Measurements from ENCODE around the gene PHF19.

PHF19 gene

DNA sequence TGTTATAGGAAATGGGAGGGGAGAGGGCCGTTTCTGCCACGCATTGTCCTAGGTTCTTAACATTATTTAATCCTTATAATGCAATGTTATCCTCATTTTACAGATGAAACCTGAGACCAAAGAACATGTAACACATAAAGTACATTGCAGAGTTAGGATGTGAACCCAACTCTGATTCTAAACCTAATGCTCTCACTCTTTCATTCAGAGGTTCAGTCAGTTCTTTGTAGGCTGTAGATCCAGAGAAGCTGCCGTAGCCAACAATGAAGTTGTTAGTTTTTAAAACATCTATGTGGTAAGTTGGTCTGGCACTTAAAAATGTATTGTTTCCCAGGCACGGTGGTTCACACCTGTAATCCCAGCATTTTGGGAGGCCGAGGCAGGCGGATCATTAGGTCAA, 23.8 kb downstream of the PHF19 start:
- DNase-seq (ENCODE audit: low spot score): no peak

DNA sequence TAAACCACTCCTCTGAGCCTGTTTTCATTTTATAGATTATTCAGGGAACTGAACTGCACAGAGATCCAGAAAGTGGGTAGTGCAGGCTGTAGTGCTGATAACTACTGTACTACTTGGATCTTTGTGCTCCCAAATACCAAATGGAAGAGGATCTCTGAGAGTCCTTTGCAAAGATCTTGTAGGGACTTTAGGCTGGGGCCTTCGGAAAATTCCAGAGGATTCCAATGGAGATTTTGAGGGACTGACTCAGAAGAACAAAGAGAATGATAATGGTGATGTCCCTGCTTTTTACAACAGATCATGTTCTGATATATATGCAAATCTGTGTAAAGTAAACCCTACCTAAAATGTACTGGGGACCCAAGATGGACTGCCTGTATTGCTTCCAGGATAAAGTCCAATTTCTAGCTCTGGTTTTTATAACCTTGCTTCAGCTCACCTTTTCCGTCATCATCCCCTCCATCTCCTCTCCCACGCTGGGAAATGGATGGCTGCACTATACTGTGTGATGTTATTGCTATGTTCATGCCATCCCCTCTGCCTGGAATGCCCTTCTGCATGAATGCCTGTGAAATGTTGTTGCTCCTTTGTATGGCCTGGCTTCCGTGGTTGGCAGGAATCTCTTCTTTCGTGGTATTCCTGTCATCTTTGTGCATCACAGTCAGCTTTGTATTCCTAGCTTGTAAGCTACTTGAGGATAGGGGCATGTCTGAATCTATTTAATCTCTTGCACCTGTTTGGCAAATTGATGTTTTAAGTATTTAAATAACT, 24.6 kb downstream of the PHF19 start:
- DNase-seq (ENCODE audit: low spot score): no peak

DNA sequence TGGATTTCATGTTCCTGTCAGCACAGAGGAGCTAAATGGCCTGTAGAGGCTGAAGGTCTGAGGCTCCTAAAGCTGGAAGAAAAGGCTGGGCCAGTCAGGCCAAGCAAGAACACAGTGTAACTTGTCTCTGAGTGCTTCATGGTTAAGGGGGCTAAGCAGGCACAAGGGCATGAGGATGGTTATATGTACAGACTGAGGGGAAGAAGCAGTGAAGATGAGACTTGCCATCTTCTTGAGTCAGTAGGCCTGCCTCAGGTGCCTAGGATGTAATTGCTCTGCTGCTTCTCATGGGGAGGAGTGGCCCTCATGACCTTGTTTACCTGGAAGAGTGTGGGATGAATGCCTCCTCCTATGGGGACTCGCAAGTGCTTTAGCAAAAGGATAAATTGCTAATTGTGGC, 25.5 kb downstream of the PHF19 start:
- DNase-seq (ENCODE audit: low spot score): no peak

DNA sequence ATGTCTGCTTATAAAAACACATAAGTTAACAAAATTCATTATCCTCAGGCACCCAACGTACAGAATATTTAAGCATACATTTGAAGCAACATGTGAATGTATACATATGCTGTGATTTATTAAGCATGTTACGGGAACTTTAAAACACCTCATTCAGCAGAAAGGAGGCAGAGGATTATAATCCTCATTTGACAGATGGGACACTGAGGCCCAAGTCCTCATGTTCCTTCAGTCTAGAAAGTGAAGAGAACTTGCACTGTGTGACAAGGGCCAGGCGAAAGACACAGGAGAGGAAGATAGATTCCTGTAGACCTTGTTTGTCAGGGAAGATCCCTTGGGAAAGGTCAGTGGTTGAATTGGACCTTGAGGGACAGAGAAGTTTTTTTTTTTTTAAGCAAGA, 26.7 kb downstream of the PHF19 start:
- DNase-seq (ENCODE audit: low spot score): no peak

DNA sequence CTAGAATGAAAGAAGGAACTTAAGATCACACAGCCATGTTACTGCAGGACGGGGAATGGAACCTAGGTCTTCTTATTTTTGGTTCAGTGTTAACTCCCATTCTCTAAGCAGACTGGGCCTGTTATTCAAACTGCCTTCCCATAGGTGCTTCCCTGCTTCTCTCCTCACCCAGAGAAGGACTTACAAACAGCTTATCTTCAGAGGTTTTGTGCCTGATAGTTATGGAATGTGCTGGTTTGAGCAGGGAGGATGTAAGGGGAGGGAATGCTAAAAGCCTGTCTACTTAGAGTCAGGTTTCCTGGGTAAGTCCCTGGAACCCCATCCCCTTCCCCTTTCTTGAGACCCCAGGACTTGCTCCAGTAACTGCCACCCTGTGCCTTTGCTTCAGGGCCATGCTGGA, 30.1 kb downstream of the PHF19 start:
- DNase-seq (ENCODE audit: low spot score): no peak

DNA sequence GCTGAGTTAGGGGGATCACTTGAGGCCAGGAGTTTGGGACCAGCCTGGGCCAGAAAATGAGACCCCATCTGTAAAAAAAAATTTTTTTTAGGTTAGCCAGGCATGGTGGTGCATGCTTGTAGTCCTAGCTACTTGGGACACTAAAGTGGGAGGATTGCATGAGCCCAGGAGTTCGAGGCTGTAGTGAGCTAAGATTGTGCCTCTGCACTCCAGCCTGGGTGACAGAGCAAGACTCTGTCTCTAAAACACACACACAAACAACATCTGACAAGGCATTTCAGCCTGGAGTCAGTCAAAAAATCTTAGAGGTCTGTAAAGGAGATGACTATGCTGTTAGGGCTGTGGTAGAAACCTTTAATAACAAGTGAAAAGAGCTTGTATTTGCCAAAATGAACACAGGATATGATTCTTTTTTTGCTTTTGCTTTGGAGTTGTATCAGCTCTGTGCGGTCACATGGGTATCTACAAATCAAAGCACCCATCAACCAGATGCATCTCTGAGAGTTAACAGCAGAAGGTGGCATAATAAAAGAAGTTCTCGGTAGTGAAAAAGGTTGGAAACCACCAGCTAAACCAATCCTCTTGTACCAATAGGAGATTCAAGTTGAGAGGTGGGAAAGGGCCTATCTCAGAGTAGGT, 30.6 kb downstream of the PHF19 start:
- DNase-seq (ENCODE audit: low spot score): no peak

DNA sequence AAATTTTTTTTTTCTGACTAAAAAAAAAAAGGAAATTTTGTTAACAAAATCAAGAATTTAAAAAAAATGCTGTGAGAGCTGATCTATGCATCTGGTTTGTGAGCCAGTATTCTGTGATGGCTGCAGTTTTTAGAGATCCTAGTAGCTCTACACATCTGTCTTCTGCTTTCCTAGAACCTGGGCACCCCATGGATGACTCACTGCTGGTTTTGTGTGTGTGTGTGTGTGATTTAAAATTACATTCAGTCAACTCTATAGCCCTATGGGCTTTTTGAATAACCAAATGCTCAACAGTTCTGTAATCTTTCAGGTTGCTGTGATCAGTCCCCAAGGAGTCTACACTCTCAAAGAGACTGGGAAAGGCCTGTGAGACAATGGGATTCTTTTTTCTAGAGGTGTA, 31.7 kb downstream of the PHF19 start:
- DNase-seq (ENCODE audit: low spot score): no peak

DNA sequence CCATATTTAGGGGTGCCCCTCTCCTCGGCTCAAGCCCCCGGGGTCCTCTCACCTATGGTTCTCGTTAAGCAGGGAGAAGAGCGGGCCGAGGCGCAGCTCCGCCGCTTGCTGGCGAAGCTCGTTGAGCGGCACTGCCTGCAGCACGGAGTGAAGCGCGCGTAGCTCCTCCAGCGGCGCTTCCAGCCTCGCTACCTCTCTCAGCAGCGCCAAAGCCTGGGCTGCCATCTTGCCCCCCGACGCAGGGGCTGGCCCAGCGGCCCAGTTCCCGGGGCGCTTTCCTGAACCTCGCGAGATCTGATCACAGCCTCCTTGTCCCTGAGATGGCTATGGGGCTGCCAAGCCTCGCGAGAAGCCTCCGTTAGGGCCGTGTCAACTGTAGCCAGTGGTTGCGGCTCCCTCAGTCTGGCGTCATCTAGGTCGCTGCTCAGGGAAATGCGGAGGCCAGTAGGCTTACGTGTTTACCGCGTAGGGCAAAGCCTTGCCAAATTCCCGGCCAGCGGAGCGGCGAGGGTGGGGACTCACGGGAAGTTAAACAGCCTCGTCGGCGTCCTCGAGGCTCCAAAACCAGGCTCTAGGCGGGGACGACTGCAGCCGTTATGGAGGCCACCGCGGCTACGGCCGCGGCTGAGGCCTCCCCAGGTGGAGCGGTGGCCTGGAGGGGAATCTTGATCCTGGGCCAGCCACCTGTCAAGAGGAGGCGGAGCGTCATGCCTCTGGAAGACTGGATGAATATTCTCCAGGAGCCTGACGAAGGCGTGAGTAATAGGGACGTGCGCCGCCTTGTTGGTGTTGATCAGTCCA, 34.1 kb downstream of the PHF19 start, which contains the start of gene PSMD5:
PSMD5 (minus strand) TSS at position 238 of the 801 bp plus-strand sequence; CDS start at position 225, 13 bp downstream.
- peak; percentile 98 for DNase-seq (ENCODE audit: low spot score)

DNA sequence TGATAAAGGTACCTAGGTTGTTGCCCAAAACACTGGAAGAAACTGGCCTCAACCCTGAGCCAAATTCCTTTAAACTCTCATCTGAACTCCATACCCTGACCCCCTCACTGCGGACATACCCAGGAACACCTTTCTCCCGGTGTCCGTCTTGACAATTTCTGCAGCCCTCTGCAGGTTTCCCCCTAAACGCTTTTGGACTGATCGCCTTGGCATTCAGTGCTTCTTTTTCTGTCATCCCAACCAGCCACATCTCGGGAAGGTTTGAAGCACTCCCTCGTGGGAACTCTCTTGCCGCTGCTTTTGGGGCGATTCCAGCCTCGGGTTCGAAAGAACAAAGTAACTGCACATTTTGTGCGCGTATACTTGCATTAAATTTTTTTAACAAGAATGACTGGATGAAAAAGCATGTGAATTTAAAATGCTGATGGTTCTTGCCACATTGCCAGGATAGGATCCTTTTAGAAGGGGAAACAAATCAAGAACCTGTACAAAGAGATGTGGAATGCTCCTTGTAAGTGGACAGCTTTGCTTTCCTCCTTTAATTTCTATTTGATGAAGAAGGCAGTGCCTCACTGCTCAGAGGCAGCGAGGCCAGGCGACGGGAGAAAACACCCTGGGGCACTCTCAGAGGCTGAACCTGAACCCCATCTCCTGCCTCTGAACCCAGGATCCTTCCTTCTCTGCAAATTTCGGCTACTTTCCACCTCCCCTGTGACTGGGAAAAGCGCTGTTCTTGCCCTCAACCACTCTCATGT, 34.9 kb downstream of the PHF19 start:
- peak; percentile 41 for DNase-seq (ENCODE audit: low spot score)

DNA sequence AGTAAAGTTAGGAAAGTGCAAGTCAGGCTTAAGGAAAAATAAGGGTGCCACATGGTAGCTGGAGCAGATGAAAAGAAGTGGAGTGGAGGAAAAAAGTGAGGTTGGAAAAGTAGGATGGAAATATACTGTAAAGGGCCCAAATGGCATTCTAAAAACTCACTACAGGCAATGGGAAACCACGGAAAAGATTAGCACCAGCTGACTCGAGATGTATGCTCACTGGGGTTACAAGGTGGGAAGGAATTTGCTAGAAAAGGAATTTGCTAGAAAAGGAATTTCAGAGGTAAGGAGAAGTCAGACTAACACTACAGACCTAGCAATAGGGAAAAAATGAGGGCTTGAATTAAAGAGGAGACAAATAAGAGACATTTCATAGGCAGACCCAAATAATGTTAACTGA, 37.8 kb downstream of the PHF19 start:
- no peak for DNase-seq (ENCODE audit: low spot score)

DNA sequence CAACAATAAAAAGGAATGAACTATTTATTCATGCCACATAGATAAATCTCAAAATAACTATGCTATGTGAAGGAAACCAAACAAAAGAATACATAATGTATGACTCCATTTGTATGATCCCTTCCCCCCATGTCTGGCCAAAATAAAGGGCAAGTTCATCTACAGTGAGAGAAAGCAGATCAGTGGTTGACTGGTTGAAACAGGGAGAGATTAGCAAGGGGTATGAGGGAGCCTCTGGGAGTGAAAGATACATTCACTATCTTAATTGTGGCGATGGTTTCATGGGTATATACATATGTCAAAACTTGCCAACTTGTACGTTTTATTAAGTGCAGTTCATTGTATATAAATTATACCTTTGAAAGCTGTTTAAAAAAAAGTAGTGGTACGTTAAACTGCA, 39.1 kb downstream of the PHF19 start:
- DNase-seq (ENCODE audit: low spot score): no peak

DNA sequence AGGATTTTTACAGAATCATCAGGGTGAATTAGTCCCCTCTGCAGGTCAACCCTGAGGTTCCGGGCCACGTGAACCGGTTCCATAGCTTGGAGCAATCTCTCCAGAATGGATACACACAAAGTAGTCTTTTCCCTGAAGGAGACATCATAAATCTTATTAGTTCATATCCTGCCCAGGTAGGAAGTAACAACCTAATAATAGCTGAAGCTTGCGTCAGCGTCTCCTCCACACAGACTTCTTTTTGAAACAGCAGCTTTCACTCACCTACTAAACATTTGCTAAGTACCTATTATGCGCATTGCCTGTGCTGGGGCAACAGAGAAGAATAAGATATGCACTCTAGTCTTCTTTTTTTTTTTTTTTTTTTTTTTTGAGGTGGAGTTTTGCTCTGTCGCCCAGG, 43.7 kb downstream of the PHF19 start:
- DNase-seq (ENCODE audit: low spot score): no peak

DNA sequence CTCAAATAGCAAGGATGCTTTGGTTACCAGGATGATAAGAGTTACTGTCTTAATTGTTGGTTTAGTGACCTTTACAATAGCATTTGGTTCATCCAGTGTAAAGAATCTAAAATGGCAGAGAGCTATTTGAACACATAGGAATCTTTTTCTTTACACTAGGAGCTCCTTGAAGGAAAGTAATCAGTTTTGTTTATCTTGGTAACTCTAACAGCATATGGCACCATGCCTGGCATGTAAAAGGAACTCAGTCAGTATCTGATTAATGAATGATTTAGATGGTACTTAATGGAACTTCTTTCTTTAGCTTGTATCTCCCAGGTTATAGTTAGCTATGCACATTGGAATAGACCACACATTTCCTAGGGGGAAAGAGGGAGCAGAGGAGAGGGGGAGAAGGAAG, 44.2 kb downstream of the PHF19 start:
- DNase-seq (ENCODE audit: low spot score): no peak

DNA sequence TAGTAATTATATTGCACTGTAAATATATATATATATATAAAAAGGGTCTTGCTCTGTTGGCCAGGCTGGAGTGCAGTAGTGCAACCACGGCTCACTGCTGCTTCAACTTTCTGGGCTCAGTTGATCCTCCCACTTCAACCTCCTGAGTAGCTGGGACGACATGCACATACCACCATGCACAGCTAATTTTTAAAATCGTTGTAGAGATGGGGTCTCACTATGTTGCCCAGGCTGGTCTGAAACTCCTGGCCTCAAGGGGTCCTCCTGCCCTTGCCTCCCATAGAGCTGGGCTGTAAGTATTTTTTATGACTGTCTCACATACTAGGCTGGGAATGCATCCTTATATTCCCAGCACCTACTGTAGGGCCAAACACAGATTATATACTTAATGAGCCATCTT, 46.1 kb downstream of the PHF19 start:
- DNase-seq (ENCODE audit: low spot score): no peak

DNA sequence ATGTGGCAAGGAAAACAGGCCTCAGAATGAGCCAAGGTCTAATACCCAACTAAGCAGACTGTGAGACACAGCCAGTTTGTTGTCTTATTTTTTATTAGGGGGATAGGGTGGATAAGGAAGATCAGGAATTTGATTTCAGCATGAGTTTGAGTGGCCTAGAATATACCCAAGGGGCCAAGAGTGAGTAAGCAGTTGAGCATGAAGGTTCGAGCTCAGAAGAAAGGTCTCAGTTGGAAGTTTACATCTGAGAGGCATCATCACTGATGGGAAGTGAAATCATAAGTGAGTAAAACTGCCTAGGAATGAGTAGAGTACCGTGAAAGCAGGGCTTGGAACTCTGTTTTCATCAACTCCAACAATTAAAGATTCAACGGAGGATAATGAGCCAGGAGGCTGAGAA, 46.8 kb downstream of the PHF19 start:
- DNase-seq (ENCODE audit: low spot score): no peak

DNA sequence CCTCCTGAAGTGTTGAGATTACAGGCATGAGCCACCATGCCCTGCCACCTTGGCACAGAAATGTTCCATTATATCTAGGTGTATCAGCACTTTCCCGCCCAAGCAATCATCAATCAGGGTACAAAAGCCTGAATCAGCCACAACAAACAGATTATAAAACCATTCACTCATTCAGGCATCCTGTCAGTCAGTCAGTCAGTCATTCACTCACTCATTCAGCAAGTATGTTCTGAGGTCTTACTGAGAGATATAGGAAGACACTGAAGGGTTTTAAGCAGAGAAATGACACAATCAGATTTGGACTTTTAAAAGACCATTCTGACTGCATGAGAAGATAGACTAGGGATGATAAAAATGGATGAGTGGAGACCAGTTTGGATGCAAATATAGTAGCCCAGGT, 47.3 kb downstream of the PHF19 start:
- DNase-seq (ENCODE audit: low spot score): no peak

DNA sequence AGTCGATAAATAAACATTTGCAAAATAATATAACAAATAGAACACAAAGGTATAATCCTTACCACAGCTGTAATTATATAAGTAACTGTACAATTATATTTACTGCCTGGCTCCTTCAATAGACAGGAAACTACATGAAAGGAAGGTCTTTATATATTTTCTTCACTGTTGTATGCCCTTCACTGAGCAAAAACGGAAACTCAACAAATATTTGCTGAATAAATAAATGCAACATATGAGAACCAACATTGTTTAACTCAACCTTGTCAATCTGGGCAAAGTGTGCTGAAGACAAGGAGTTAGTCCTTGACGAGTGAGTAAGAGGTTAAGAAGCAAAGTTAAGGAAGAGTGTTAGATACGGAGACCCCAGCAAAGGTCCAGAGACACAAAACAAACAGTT, 56.9 kb downstream of the PHF19 start:
- no peak for DNase-seq (ENCODE audit: low spot score)

DNA sequence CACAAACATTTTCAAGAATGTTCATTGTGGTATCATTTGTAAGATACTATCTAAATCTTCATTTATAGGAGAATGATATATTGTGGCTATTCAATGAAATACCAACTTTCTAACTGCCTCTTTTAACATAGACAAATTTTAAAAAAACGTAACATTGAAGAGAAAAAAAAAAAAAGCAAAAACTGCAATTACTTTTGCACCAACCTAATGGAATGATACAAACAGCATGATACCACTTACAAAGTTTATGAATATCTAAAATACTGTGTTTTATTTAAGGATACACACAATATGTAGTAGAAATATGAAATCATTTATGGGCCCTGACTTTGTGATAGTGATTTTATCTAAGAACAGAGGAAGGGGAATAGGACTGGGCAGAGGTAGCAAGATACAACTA, 58.4 kb downstream of the PHF19 start:
- no peak for DNase-seq (ENCODE audit: low spot score)

DNA sequence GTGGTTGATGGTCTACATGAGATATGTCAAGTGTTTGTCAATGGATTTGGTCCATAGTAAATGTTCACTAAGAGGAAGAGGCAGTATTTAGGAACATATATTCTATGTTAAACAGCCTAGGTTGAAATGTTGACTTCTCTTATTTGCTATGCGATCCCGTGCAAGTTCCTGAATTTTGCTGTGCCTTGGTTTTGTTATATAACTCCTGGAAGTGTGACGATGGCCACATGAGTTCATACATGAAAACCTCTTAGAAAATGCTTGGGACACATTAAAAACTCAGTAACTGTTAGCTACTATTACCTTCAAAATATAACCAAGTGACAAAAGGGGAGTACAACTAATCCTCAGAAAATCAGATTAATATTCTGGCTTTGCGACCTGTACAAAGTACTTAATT, 61.9 kb downstream of the PHF19 start:
- no peak for DNase-seq (ENCODE audit: low spot score)

DNA sequence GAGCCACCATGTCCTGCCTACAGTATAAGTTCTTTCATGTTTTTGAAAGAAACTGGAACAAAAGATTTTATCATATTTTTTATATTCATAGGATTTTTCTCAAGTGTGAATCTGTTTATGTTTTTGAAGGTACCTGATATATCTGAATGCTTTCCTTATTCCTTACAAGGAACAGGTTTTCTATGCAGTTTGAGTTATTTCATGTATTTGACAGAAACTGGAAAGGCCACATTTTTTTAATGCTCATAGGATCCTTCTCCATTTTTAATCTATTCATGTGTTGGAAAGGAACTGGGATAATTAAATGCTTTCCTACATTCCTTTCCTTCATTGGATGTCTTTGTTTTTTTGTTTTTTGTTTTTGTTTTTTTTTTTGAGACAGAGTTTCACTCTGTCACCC, 68.1 kb downstream of the PHF19 start:
- DNase-seq (ENCODE audit: low spot score): no peak

DNA sequence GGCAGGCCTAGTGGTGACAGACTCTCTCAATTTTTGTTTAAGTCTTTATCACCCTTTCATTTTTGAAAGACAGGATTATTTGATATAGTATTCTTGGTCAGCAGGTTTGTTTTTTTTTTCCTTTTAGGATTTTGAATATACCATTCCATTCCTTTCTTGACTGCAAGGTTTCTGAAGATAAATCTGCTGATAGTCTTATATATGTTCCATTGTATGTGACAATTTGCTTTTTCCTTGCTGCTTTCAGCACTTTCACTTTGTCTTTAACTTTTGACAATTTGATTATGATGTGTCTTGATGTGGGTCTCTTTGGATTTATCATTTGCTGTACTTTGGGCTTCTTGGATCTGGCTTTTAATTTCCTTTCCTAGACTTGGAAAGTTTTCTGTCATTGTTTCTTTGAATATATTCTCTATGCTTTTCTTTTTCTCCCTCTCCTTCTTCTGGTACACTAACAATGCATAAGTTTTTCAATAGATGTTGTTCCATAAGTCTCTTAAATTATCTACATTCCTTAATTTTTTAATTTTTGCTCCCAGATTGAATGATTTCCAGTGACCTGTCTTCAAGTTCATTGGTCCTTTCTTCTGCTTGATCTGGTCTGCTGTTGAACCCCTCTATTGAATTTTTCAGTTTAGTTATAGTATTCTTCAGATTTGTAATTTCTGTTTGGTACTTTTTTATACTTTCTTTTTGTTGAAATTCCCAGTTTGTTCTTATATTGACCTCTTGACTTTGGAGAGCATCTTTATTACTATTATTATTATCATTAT, 69.2 kb downstream of the PHF19 start:
- no peak for DNase-seq (ENCODE audit: low spot score)

All from GM03348 (cell line).